AG04449 (cell line): ENCODE results near the gene NLRC4.
"Not testable (repeated sequence)": the region's sequence is repeated elsewhere in the genome, so short reads cannot be mapped to it uniquely, and the experiment has no call there.

ENCODE experiments used
- CTCF ChIA-PET: fragments of 350-600 bp; formaldehyde crosslinking; extraction: SDS; loops from one replicate; lab custom pipeline; 2021; ENCODE audit warnings: antibody characterized with exemption; lab: Yijun Ruan, JAX
- POLR2A ChIA-PET: fragments of 400-600, 350-600 bp; formaldehyde crosslinking; extraction: SDS; loops from one replicate; lab custom pipeline; 2020; ENCODE audit warnings: antibody characterized with exemption, inconsistent platforms; lab: Yijun Ruan, JAX
- DNase-seq: peaks from one replicate; pipeline ENCODE4 v3.0.0-alpha.2; 2010; ENCODE audit warnings: low read depth, low spot score
- H3K4me3 ChIP-seq: 2 replicates; pipeline ENCODE4 v1.5.1; 2011; ENCODE audit warnings: low read depth, mild to moderate bottlenecking, control low read depth, low read length
- CTCF ChIP-seq: IDR thresholded peaks from one replicate; pipeline ENCODE4 v1.5.1; 2011; ENCODE audit warnings: mild to moderate bottlenecking, moderate library complexity, low read length, control low read depth, inconsistent platforms; ENCODE audit not compliant: insufficient read depth; ENCODE audit errors: missing control alignments

Gene NLRC4

GRCh38 chr2:32222966-32223365 lies 41.7 kb downstream of the NLRC4 start:
- no peak for TF ChIP-seq CTCF

GRCh38 chr2:32220445-32220844 lies 44.2 kb downstream of the NLRC4 start:
- no peak for DNase-seq
- ChIA-PET CTCF (no interaction called here), POLR2A (no interaction called here)
- TF ChIP-seq CTCF = no peak
- no peak overlapping the region for H3K4me3 ChIP-seq

More at GRCh38 chr2:32222966-32223365, 41.7 kb downstream of the NLRC4 start:
- no peak for DNase-seq
- POLR2A ChIA-PET = no interaction called here
- no peak overlapping the region for H3K4me3 ChIP-seq
- CTCF ChIA-PET = no interaction called here

GRCh38 chr2:32212295-32212694 lies 52.4 kb downstream of the NLRC4 start:
- no peak for DNase-seq
- H3K4me3 ChIP-seq = no peak overlapping the region
- ChIA-PET CTCF (no interaction called here), POLR2A (no interaction called here)
- TF ChIP-seq CTCF = no peak

GRCh38 chr2:32210767-32211408 lies 53.8 kb downstream of the NLRC4 start:
- H3K4me3 ChIP-seq = no peak overlapping the region
- POLR2A ChIA-PET = no interaction called here
- CTCF ChIA-PET = no interaction called here
- DNase-seq = no peak
- no peak for TF ChIP-seq CTCF

GRCh38 chr2:32203428-32203827 lies 61.3 kb downstream of the NLRC4 start:
- DNase-seq, POLR2A ChIA-PET: not testable (repeated sequence)

GRCh38 chr2:32200814-32201213 lies 63.9 kb downstream of the NLRC4 start:
- H3K4me3 ChIP-seq = no peak overlapping the region
- DNase-seq = no peak
- ChIA-PET POLR2A (no interaction called here), CTCF (interaction anchor here (1.0 kb wide), 1 partner anchor 28 kb away, joined by 3 read pairs; no protein-coding TSS in a partner anchor)
- TF ChIP-seq CTCF = no peak

More at GRCh38 chr2:32203428-32203827, 61.3 kb downstream of the NLRC4 start:
- H3K4me3 ChIP-seq = not testable (repeated sequence)
- CTCF ChIA-PET = interaction anchor here (1.1 kb wide), 1 partner anchor 37 kb away, joined by 3 read pairs; no protein-coding TSS in a partner anchor

- POLR2A ChIA-PET = no interaction called here
- CTCF ChIA-PET = interaction anchor here (1.0 kb wide), 1 partner anchor 26 kb away, joined by 3 read pairs; the partner anchor contains the start of gene SLC30A6
- no peak for TF ChIP-seq CTCF
- no peak overlapping the region for H3K4me3 ChIP-seq
- no peak for DNase-seq
Measured at GRCh38 chr2:32192418-32192817, 72.3 kb downstream of the NLRC4 start.
